Stimulated activated CD4-positive, alpha-beta T cell treated with anti-CD3 and anti-CD28 coated beads, Interleukin-1b, Interleukin-23, amount 100 ng/mL, for 48 hours (primary cell): Measurements from ENCODE around the gene GRIP2.
A peak's percentile ranks its signal among the peaks of the same experiment; 100 is the strongest.

ENCODE experiments used
- DNase-seq: peaks from one replicate; pipeline ENCODE4 v3.0.0-alpha.2; 2020

GRIP2 gene

DNA sequence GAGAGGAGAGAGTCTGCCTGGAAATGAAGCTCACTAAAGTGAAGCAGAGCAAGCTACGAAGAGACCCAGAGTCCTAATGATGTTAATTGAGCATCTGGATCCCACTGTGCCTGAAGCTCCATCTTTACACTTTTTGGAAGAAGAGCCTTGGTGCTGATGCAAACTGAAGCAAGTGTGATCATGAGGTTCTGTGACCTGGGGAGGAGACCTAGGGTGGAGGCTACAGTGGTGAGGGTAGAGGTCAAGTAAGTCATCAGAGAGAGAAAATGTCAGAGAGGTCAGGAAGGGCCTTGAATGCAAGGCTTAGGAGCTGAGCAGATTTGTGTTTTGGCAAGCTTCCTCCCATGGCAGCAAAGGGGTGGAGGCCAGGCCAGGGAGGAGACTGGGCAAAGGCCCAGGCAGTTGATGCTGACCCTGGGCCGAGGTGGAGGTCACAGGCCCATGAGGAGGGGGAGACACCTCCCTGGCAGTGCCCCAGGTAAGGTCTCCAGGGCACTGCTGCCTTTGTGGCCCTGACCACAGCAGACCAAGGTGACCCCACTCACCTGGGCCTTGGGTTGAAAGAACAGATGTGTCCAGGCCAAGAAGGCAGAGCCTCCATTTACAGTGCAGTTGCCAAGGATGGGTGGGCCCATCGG, 1.6 kb downstream of the GRIP2 start:
- DNase-seq = no peak

- DNase-seq = peak; percentile 20
These were observed 2.3 kb downstream of the GRIP2 start for GRCh38 chr3:14537590-14538450.

GRCh38 chr3:14536837-14537589, 3.1 kb downstream of the GRIP2 start:
- no peak for DNase-seq

GRCh38 chr3:14536055-14536815, 3.9 kb downstream of the GRIP2 start:
- DNase-seq = no peak

GRCh38 chr3:14535616-14536015, 4.5 kb downstream of the GRIP2 start:
- no peak for DNase-seq

DNA sequence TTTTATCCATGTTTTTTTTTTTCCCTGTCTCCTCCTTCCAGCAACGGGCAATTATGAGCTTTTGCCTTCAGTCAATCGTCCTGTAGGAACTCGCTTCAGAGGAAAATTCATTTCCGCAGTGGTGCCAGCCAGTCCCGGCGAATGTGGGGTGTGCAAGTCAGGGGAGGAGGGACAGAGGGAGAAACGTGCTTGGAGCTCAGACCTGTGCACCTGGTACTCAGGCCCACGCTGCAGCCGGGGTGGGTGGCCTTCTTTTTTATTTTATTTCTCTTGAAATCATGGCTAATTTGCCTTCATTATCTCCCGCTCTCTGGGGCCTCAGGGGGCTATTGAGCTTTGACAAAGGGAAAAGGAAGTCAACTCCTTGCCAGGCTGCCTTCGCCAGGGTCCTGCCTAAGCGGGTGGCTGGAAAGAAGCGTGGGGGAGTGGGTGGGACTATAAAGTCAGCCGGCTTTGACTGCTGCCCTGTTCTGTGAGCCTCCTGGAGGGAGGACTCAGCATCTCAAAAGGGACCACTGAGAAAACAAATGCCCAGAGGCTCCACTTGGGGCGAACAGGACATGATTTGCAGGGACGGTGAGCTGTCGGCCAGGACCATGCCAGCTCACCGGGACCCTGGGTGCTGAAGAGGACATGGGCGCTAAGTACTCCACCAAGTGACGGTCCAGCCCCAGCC, 5.5 kb downstream of the GRIP2 start:
- no peak for DNase-seq

DNA sequence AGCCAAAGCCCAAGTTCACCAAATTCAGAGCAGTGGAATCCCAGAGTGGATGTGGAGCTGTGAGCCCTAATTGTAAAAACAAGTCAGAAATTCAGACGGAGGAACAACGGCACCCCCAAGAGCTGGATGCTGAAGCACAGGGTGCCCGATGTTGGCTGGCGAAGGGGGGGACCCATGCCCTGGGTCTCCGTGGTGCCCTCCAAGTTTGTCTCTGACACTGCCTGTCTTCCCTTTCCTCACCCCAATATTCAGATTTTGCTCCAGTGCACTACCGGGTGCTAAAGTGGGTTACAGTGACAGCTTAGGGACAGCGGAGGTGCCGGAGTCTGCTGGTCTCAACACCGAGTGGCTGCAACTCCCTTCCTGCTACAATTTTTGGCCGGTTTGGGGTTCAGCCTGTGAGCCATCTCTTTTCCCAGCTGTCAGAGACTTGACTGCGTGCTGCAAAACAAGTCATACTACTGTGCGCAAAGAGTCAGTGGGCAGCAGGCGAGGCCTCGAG, 6.6 kb downstream of the GRIP2 start:
- DNase-seq = no peak

- DNase-seq = no peak
These were observed 7.3 kb downstream of the GRIP2 start for GRCh38 chr3:14532691-14533456.

DNA sequence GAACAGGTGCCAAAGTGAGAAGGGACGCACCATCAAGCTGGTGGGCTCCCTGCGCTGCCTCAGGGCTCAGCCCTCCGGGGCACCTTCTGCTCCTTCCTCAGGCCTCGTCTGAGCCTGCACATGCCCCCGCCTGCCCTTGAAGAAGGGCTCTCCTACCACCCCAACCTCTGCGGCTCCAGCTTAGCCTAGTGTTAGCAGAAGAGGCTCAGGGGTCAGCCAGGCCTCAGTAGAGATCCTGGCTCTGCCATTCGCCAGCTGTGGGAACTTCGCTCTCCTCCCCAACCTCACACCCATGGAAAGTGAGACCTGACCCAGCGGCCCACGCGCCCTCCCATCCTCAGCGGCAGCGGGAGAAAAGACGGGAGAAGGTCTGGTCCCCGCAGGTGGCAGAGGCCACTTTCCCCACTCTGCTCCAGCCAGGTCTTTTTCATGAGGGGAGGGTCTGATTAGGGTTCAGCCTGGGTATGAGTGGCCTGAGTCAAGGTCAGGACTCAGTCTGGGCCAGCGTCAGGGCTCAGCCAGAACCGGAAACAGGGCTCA, 8.2 kb downstream of the GRIP2 start:
- no peak for DNase-seq

- DNase-seq = no peak
These were observed 12.1 kb downstream of the GRIP2 start for GRCh38 chr3:14528081-14528480.

DNA sequence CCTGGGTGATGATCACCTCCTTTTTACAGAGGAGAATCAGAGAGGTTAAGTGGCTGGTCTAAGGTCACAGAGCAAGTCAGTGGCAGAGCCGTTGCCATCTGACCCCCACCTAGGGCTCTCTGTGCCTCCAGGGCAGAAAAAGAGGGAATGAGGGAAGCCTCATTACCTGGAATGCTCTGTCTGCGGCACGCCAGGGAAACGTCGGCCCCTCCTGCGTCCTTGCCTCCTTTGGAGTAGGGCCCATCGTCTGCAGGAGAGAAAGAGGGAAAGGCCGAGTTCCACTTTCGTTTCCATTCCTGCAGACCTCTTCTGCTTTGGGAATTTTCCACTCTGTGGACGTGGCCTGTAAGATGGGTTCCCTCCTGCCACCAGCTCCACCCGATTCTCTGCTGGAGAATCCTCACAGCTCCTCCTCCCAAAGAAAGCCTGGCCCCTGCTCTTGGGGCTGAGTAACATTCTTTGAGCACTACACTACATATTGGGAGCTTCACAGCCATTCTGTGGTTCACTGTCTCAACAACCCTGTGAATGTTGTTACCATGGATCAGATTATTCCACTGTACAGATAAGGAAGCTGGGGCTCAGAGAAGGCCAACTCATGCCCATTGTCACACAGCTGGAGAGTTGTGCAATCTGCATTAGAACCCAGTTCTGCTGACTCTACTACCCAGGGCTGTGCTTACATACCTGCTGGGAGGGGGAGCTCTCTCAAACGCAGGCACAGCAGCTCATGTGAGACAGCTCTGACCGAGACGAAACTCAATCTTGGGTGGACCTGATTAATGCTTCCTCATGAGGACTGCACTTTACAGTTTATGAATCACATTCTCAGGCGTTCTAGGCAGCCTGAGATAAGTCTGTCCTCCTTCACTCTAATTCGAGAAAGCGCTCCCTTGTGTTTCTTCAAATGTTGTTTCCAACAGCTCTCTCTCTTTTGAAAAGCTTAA, 14.2 kb downstream of the GRIP2 start:
- peak; percentile 13 for DNase-seq

DNA sequence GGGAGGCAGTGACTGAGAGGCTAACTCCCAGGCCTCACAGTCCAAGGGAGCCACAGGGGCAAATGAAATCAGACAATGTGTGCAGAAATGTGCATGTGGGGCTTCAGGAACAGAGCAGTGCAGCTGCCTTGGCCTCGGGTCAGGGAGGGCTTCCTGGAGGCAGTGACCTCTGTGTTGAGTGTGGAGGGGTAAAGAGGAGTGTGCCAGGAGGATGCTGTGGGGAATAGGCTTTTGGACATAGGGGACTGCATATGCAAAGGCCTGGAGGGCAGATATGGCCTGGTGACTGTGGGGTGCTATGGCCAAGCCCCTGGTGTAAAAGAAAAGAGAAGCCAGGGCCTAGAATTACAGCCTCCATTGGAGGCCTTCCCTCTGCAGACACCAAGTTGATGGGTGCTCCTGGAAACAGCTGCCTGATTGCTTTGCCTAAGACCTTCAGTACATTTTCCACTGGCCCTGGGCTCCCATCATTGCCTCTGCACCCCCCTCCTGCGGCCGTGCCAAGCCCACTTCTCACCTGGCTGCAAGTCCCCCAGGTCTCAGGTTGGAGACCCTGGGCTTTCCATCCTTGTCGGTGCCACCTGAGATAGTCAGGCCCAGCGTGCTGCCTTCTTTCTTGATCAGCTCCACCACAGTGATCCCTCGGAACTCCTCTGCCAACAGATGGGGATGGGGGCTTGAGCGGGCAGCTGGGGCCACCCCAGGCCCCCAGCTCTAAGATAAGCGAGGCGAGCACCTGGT, 15.1 kb downstream of the GRIP2 start:
- no peak for DNase-seq

DNA sequence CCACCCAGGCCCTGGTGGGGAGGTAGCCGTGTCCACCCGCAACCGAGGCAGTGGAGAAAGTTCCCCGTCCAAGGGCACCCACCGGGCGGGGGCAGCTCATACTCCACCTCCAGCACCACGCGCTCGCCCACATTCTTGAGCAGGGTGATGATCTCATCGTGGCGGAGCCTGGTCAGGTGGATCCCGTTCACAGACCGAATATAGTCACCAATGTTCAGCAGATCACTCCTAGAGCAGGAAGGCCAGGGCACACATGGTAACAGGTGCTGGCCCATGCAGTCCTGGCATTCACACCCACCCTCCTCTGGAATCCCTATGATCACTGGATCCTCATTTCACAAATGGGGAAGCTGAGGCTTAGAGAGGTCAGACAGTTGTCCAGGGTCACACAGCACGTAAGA, 15.8 kb downstream of the GRIP2 start:
- DNase-seq = no peak

DNA sequence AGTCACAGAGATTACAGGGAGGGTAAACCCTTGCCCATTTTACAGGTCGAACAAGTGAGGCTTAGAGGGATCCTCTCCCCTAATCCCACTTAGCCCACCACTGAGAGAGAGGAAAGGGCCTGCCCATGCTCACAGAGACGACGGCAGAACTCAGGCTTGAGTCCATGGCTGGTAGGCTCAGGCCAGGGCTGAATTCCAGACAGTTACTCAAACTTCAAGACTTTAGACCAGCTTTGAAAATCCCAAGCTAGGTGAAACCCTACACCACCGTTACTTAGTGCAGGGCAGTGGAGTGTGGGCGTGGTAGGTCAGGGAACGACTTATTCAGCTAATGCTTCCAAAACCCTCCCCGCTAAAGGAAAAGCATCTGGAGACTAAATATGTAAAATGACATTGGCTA, 16.4 kb downstream of the GRIP2 start:
- DNase-seq = no peak

DNA sequence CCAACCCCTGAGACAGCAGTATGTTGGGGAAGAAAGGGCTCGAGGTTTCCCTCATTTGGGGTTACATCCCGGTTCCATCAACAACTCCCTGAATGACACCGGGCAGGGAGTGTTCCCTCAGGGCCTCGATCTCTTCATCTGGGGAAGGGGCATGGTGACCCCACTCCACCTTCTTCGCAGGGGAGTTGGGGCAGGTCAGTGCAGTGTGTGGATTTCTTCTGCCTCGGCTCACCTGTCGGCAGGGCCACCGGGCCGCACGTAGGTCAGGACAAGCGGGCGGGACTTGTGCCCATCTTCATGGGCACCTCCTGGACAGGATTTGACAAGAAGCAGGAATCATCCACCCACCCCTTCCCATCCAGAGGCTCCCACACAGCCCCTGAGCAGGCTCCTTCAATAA, 17.4 kb downstream of the GRIP2 start:
- DNase-seq = no peak

- no peak for DNase-seq
These were observed 17.9 kb downstream of the GRIP2 start for GRCh38 chr3:14522129-14522691.

- DNase-seq = no peak
These were observed 18.5 kb downstream of the GRIP2 start for GRCh38 chr3:14521611-14522010.

DNA sequence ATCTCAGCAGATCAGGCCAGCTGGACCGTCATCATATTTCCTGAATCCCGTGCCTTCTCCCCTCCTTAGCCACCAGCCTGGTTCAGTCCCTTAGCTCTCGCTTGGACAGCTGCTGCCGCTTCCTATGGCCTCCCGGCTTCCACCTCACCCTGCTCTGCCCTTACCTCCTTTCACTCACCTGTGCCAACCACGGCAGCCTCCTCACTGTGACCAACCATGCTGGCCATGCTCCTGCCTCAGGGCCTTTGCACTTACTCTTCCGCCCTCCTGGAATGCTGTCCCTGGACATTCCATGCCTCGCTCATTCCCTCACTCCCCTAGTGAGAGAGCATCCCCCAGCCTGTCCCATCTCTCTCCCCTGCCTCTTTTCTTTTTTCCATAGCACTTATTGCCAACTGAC, 19.2 kb downstream of the GRIP2 start:
- no peak for DNase-seq

- no peak for DNase-seq
These were observed 20.0 kb downstream of the GRIP2 start for GRCh38 chr3:14520149-14520548.
